H1 (cell line): ENCODE data around the gene KIF2C. TPM values are rescaled to one million over a fixed set of nuclear protein-coding genes. Genes with fewer than 3 reads are reported as not detected.

Source experiments
- CTCF ChIA-PET: fragments of 300-600 bp; sonication (Branson Sonifier 250); formaldehyde crosslinking; loops from one replicate; lab custom pipeline; 2021; ENCODE audit not compliant: partially characterized antibody; lab: Charles Lee
- POLR2A ChIA-PET: fragments of 300-600 bp; sonication (Branson Sonifier 250); formaldehyde crosslinking; loops from one replicate; lab custom pipeline; 2021; ENCODE audit warnings: inconsistent platforms; ENCODE audit not compliant: partially characterized antibody; lab: Charles Lee
- DNase-seq, 2 experiments: peaks; one replicate each; pipeline versions ENCODE4 v3.0.0 to v3.0.0-alpha.2; 2010 to 2022; ENCODE audit warnings: low spot score in 2 of 2, low read depth in 1 of 2, mixed read lengths in 1 of 2
- FAIRE-seq: peaks from 2 replicates; lab custom pipeline; 2011; peaks lifted over from hg19 to GRCh38; lab: Jason Lieb, UNC
- H2AFZ ChIP-seq: 2 replicates; pipeline ENCODE4 v1.8.1; 2012; ENCODE audit warnings: low read length, inconsistent platforms
- H2AK5ac ChIP-seq: 2 replicates; pipeline ENCODE4 v1.6.1; 2013; ENCODE audit warnings: low read depth, low read length
- H2BK120ac ChIP-seq: replicated peaks from 2 replicates; pipeline ENCODE3; 2013; ENCODE audit warnings: low read depth, low read length, inconsistent platforms
- H2BK12ac ChIP-seq: 2 replicates; pipeline ENCODE4 v1.6.1; 2013; ENCODE audit warnings: low read depth, low read length
- H2BK15ac ChIP-seq: 2 replicates; pipeline ENCODE4 v1.6.1; 2013; ENCODE audit warnings: low read length
- H2BK20ac ChIP-seq: 2 replicates; pipeline ENCODE4 v1.6.1; 2013; ENCODE audit warnings: low read length
- H2BK5ac ChIP-seq: 2 replicates; pipeline ENCODE4 v1.6.1; 2013; ENCODE audit warnings: low read depth, low read length
- H3K14ac ChIP-seq: 2 replicates; pipeline ENCODE4 v1.6.1; 2013; ENCODE audit warnings: inconsistent platforms; ENCODE audit not compliant: insufficient read length
- H3K18ac ChIP-seq: 2 replicates; pipeline ENCODE4 v1.6.1; 2013; ENCODE audit warnings: low read length; ENCODE audit errors: extremely low read depth
- H3K23ac ChIP-seq: 2 replicates; pipeline ENCODE4 v1.6.1; 2013; ENCODE audit warnings: inconsistent platforms; ENCODE audit not compliant: insufficient read length
- H3K23me2 ChIP-seq: 2 replicates; pipeline ENCODE4 v1.6.1; 2013; ENCODE audit warnings: low read depth, low read length
- H3K27ac ChIP-seq: 2 replicates; pipeline ENCODE4 v1.6.1; 2011; ENCODE audit warnings: low read depth, low read length, inconsistent platforms
- H3K27me3 ChIP-seq, 4 experiments: replicated peaks in 1 of 4; 1 replicate in 1 of 4; 2 replicates in 3 of 4; pipeline versions ENCODE4 v1.6.1 to v1.8.1; 2011 to 2013; ENCODE audit warnings: low read length in 3 of 4, mild to moderate bottlenecking in 3 of 4, inconsistent platforms in 2 of 4, mixed read lengths in 2 of 4, moderate library complexity in 1 of 4; ENCODE audit not compliant: control insufficient read depth in 3 of 4, insufficient read depth in 3 of 4; ENCODE audit errors: extremely low read depth in 1 of 4
- H3K36me3 ChIP-seq, 4 experiments: 2 replicates each; pipeline versions ENCODE4 v1.6.1 to v1.8.1; 2011 to 2013; ENCODE audit warnings: mild to moderate bottlenecking in 4 of 4, low read length in 3 of 4, moderate library complexity in 2 of 4, control low read depth in 1 of 4, inconsistent platforms in 1 of 4; ENCODE audit not compliant: insufficient read depth in 4 of 4, control insufficient read depth in 2 of 4
- H3K4ac ChIP-seq: replicated peaks from 2 replicates; pipeline ENCODE3; 2013; ENCODE audit warnings: low read length, low read depth, mixed read lengths, inconsistent platforms; ENCODE audit not compliant: insufficient read length
- H3K4me1 ChIP-seq, 4 experiments: replicated peaks in 1 of 4; 1 replicate in 1 of 4; 2 replicates in 3 of 4; pipeline versions ENCODE4 v1.6.1 to v1.8.1; 2011 to 2013; ENCODE audit warnings: low read length in 3 of 4, inconsistent platforms in 2 of 4, mixed read lengths in 1 of 4; ENCODE audit not compliant: insufficient read depth in 4 of 4, control insufficient read depth in 3 of 4
- H3K4me2 ChIP-seq, 2 experiments: 2 replicates each; pipeline versions ENCODE4 v1.6.1 to v1.8.1; 2011 to 2013; ENCODE audit warnings: low read depth in 2 of 2, low read length in 2 of 2, control low read depth in 1 of 2, inconsistent platforms in 1 of 2, mild to moderate bottlenecking in 1 of 2; ENCODE audit not compliant: insufficient read depth in 1 of 2
- H3K4me3 ChIP-seq, 4 experiments: fragments of 200-600, 300-600 bp in 1 of 4; sonication (generic), shearing (Covaris generic), sonication (Bioruptor Twin) in 1 of 4; 2 replicates each; pipeline versions ENCODE4 v1.5.1 to v1.8.1; 2011 to 2016; ENCODE audit warnings: low read length in 4 of 4, low read depth in 3 of 4, control low read depth in 2 of 4, inconsistent platforms in 2 of 4, mild to moderate bottlenecking in 2 of 4, mixed read lengths in 1 of 4, moderate library complexity in 1 of 4; ENCODE audit not compliant: insufficient read depth in 2 of 4; ENCODE audit errors: extremely low read depth in 1 of 4
- H3K56ac ChIP-seq: replicated peaks from 2 replicates; pipeline ENCODE3; 2013; ENCODE audit warnings: low read depth, mild to moderate bottlenecking, mixed read lengths, low read length, inconsistent platforms; ENCODE audit not compliant: insufficient read length
- H3K79me1 ChIP-seq: 2 replicates; pipeline ENCODE4 v1.6.1; 2013; ENCODE audit warnings: low read depth, low read length, control low read depth
- H3K79me2 ChIP-seq, 2 experiments: 2 replicates each; pipeline versions ENCODE4 v1.6.1 to v1.8.1; 2012 to 2013; ENCODE audit warnings: low read length in 2 of 2, mild to moderate bottlenecking in 2 of 2, inconsistent platforms in 1 of 2; ENCODE audit not compliant: insufficient read depth in 2 of 2, control insufficient read depth in 1 of 2
- H3K9ac ChIP-seq, 4 experiments: replicated peaks in 1 of 4; 1 replicate in 1 of 4; 2 replicates in 3 of 4; pipeline versions ENCODE4 v1.6.1 to v1.8.1; 2011 to 2013; ENCODE audit warnings: low read depth in 3 of 4, low read length in 3 of 4, control low read depth in 2 of 4, mild to moderate bottlenecking in 2 of 4, moderate library complexity in 2 of 4, inconsistent platforms in 1 of 4; ENCODE audit errors: extremely low read depth in 1 of 4
- H3K9me3 ChIP-seq, 2 experiments: 2 replicates each; pipeline versions ENCODE4 v1.6.1 to v1.8.1; 2012 to 2013; ENCODE audit warnings: mild to moderate bottlenecking in 2 of 2, moderate library complexity in 2 of 2, control low read depth in 1 of 2, inconsistent platforms in 1 of 2, low read depth in 1 of 2, low read length in 1 of 2, mixed read lengths in 1 of 2; ENCODE audit not compliant: insufficient read depth in 2 of 2
- H4K20me1 ChIP-seq, 2 experiments: replicated peaks in 1 of 2; 2 replicates each; pipeline versions ENCODE3 to v1.8.1; 2011 to 2013; ENCODE audit warnings: inconsistent platforms in 2 of 2, low read length in 2 of 2, mild to moderate bottlenecking in 1 of 2; ENCODE audit not compliant: insufficient read depth in 2 of 2, control insufficient read depth in 1 of 2
- H4K5ac ChIP-seq: 2 replicates; pipeline ENCODE4 v1.6.1; 2013; ENCODE audit warnings: low read length, low read depth, mixed read lengths, inconsistent platforms; ENCODE audit not compliant: insufficient read length
- H4K8ac ChIP-seq: 2 replicates; pipeline ENCODE4 v1.8.0; 2013; ENCODE audit warnings: mild to moderate bottlenecking, moderate library complexity, low read length, inconsistent platforms; ENCODE audit not compliant: insufficient read depth; ENCODE audit errors: extremely low read depth
- H4K91ac ChIP-seq: replicated peaks from 2 replicates; pipeline ENCODE3; 2013; ENCODE audit warnings: low read length, mixed read lengths, inconsistent platforms; ENCODE audit not compliant: insufficient read length
- ASH2L ChIP-seq: fragments of 200-600, 300-600 bp; sonication (generic); IDR thresholded peaks from one replicate; pipeline ENCODE4 v1.7.1; 2017; ENCODE audit warnings: low read length
- GABPA ChIP-seq: IDR thresholded peaks from 2 replicates; pipeline ENCODE4 v1.6.1; 2011; ENCODE audit warnings: mild to moderate bottlenecking, low read length, moderate library complexity, borderline replicate concordance; ENCODE audit not compliant: insufficient read depth
- POU5F1 ChIP-seq: IDR thresholded peaks from 2 replicates; pipeline ENCODE4 v1.6.1; 2011; ENCODE audit warnings: low read depth, mild to moderate bottlenecking, low read length, moderate library complexity
- SIX5 ChIP-seq: IDR thresholded peaks from 2 replicates; pipeline ENCODE4 v1.6.1; 2011; ENCODE audit warnings: mild to moderate bottlenecking, low read depth, low read length
- SP2 ChIP-seq: IDR thresholded peaks from 2 replicates; pipeline ENCODE4 v1.6.1; 2012; ENCODE audit warnings: mild to moderate bottlenecking, low read length, inconsistent platforms
- YY1 ChIP-seq: IDR thresholded peaks from 2 replicates; pipeline ENCODE4 v1.6.1; 2011; ENCODE audit warnings: low read depth, mild to moderate bottlenecking, low read length
- WGBS, 2 experiments: shearing (Covaris generic) in 1 of 2; methylation state at CpG; one replicate each; pipeline versions ENCODE4 v1.1.6 to v1.1.7; 2013 to 2015; ENCODE audit warnings: low lambda C conversion rate in 2 of 2, mixed read lengths in 2 of 2, inconsistent platforms in 1 of 2, low coverage in 1 of 2, missing lambda C conversion rate in 1 of 2; ENCODE audit not compliant: insufficient replicate concordance in 2 of 2, insufficient coverage in 1 of 2, insufficient read length in 1 of 2; ENCODE audit errors: extremely low coverage in 1 of 2, missing lambda C conversion rate in 1 of 2; 5-methylcytosine and 5-hydroxymethylcytosine counted together
- polyA plus RNA-seq, 7 experiments: library from polyadenylated mRNA; depleted of rRNA in 3 of 7; stranded (reverse) in 5 of 7; unstranded in 2 of 7; fragments of >200 nt in 5 of 7; fragments of 200-250 nt in 2 of 7; gene quantifications; 1 replicate in 5 of 7; 2 replicates in 1 of 7; 4 replicates in 1 of 7; pipeline versions ENCODE4 v1.2.1 to v1.2.3, GENCODE V29; 2011 to 2013; ENCODE audit warnings: missing spikeins in 2 of 7, mixed read lengths in 2 of 7
- total RNA-seq: library from RNA; stranded (reverse); fragmentation: NEBNext Ultra II Directional; extraction: Animal tissue kit (Norgen Biotek cat#: 25700); gene quantifications from 2 replicates; pipeline ENCODE4 v1.2.1, GENCODE V29; 2021
- TF ChIP-seq, protein P1 (sequence below): IDR thresholded peaks from 2 replicates; pipeline ENCODE4 v1.6.1; 2012; ENCODE audit warnings: low read length, inconsistent platforms
- TF ChIP-seq, protein P2 (sequence below): IDR thresholded peaks from 2 replicates; pipeline ENCODE4 v1.6.1; 2012; ENCODE audit warnings: inconsistent platforms

Gene KIF2C
- total and polyA plus RNA-seq, 2 of the 8 experiments (the other 6 are each of a cell fraction or from before 2014, with no cell fraction given), result 41.8 to 68.1 TPM

DNA sequence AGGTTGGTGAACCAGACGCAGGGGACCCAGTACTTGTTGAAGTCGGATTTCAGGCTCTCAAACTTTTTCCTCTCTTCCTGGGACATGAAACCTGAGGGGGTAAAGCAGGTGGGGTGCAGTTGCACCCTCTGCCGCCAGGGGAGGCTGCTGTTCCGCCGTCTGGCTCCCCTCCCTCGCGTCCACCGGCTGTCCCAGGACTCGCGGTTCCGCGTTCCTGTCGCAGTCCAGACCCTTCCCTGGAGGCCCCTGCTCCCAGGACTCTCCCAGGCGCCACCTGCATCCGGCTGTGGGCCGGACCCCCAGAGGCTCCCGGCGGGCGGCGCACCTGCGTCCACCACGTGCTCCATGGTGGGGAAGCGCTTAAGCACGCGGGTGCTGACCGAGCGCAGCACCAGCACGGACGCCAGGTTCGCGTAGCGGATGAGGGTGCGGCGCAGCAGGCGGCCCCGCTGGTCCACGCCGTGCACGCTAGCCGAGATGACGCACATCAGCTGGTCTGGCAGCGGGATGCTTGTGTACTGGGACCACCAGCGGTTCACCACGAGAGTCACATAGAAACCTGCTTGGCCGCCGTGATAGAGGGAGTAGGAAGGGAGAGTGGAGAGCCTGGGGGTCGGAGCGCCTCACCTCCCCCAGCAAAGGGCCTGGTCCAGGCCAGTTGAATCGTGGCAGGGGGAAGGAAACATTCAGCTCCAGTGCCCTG lies 46.7 kb downstream of the KIF2C start:
- POLR2A ChIA-PET, result interaction anchor here (0.6 to 23.6 kb wide), 11 partner anchors 8 to 60 kb away, joined by 3 to 428 read pairs (median 6); partner anchors contain the start of genes BTBD19, DYNLT4, PLK3 and RNU5D-1
- Histone ChIP-seq H2BK120ac (no peak overlapping the region), H3K9ac (peak overlapping the region in 3 of 4 experiments; percentile 17 to 50 (median 45); a peak in 4 of 7 replicates)
- no peak for TF ChIP-seq SIX5
- TF ChIP-seq ASH2L, result peak; percentile 61
- TF ChIP-seq, protein P1, sequence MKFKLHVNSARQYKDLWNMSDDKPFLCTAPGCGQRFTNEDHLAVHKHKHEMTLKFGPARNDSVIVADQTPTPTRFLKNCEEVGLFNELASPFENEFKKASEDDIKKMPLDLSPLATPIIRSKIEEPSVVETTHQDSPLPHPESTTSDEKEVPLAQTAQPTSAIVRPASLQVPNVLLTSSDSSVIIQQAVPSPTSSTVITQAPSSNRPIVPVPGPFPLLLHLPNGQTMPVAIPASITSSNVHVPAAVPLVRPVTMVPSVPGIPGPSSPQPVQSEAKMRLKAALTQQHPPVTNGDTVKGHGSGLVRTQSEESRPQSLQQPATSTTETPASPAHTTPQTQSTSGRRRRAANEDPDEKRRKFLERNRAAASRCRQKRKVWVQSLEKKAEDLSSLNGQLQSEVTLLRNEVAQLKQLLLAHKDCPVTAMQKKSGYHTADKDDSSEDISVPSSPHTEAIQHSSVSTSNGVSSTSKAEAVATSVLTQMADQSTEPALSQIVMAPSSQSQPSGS, result no peak
- TF ChIP-seq, protein P2, sequence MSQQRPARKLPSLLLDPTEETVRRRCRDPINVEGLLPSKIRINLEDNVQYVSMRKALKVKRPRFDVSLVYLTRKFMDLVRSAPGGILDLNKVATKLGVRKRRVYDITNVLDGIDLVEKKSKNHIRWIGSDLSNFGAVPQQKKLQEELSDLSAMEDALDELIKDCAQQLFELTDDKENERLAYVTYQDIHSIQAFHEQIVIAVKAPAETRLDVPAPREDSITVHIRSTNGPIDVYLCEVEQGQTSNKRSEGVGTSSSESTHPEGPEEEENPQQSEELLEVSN, result peak; percentile 87
- TF ChIP-seq POU5F1, result no peak
- TF ChIP-seq YY1, result peak; percentile 49; the same call in 1 of the 2 replicates
- no peak for TF ChIP-seq SP2
- 0 out of 2 replicates have a peak, but pooled peaks have one; percentile 52 for TF ChIP-seq GABPA

More for the DNA sequence above, 46.7 kb downstream of the KIF2C start:
- 0 out of 2 replicates have a peak, but pooled peaks cover 2% of the 10 kb centered on the region for H3K79me1 ChIP-seq
- H2AFZ ChIP-seq, result peak overlapping the region; percentile 31; the same call in 1 of the 2 replicates
- H3K23me2 ChIP-seq, result peaks cover 6% of the 10 kb centered on the region; the same call in 1 of the 2 replicates
- CTCF ChIA-PET, result interaction anchor here (0.6 to 10.4 kb wide), 29 partner anchors 7 to 815 kb away, joined by 3 to 67 read pairs (median 6); partner anchors contain the start of genes BTBD19, HECTD3, PLK3 and RNU5D-1
- H2BK15ac ChIP-seq, result peak overlapping the region; percentile 99; the same call in 1 of the 2 replicates
- peak overlapping the region; percentile 82; the same call in 1 of the 2 replicates for H4K8ac ChIP-seq
- FAIRE-seq (no peak), DNase-seq (peak in 1 of 2 experiments; percentile 94)
- no peak overlapping the region for H3K56ac ChIP-seq
- peak overlapping the region; percentile 90 for H4K91ac ChIP-seq
- peak overlapping the region; percentile 20 for H4K5ac ChIP-seq
- H3K14ac ChIP-seq, result no peak overlapping the region
- peak overlapping the region; percentile 17 to 58 (median 46) for H3K4me3 ChIP-seq
- H3K79me2 ChIP-seq, result no peaks in the 10 kb centered on the region
- no peaks in the 10 kb centered on the region for H3K9me3 ChIP-seq
- H3K4me2 ChIP-seq, result peak overlapping the region; percentile 64 to 74
- H4K20me1 ChIP-seq, result no peaks in the 10 kb centered on the region
- peaks cover 4 to 18% (median 14%) of the 10 kb centered on the region in 4 experiments for H3K4me1 ChIP-seq
- 0 out of 2 replicates have a peak overlapping the region, but pooled peaks have one; percentile 91 for H2AK5ac ChIP-seq
- peak overlapping the region; percentile 96; the same call in 1 of the 2 replicates for H2BK12ac ChIP-seq
- H3K27me3 ChIP-seq, result peaks cover 0 to 7% (median 2%) of the 10 kb centered on the region in 4 experiments; a peak in 3 of 7 replicates
- H3K23ac ChIP-seq, result no peak overlapping the region
- WGBS, 2 experiments, result 8% methylated on average over 49 of the region's 49 CpGs; no CpG with 5 or more reads in 1 of the 2 experiments
- peak overlapping the region; percentile 69 for H3K4ac ChIP-seq
- H3K18ac ChIP-seq, result peak overlapping the region; percentile 97
- H3K36me3 ChIP-seq, result peaks cover 0 to under 1% (median 0%) of the 10 kb centered on the region in 4 experiments; a peak in 1 of 8 replicates
- peak overlapping the region; percentile 60; the same call in 1 of the 2 replicates for H2BK5ac ChIP-seq
- no peak overlapping the region for H3K27ac ChIP-seq
- H2BK20ac ChIP-seq, result no peak overlapping the region; the same call in 1 of the 2 replicates
